ENCODE measurements around the gene VEPH1.

VEPH1 gene

GRCh38 chr3:157356541-157356940, 146.7 kb downstream of the VEPH1 start:
- Histone ChIP-seq H3K27ac (ENCODE audit: low read length) (no peak overlapping the region), H3K4me1 (ENCODE audit: insufficient read depth, low read length) (no peaks in the 10 kb centered on the region), H3K9ac (ENCODE audit: low read depth, low read length) (no peak overlapping the region), H3K4me3 (ENCODE audit: low read depth in 1 of 2, low read length in 2 of 2) (no peak overlapping the region), H3K9me3 (ENCODE audit: insufficient read depth, low read length, severe bottlenecking) (no peaks in the 10 kb centered on the region), H3K36me3 (ENCODE audit: insufficient read depth, low read length) (no peaks in the 10 kb centered on the region), H3K79me2 (ENCODE audit: insufficient read depth, low read length) (no peaks in the 10 kb centered on the region), H2AFZ (ENCODE audit: low read depth, low read length) (no peak overlapping the region), H3K27me3 (ENCODE audit: insufficient read depth, low read length, poor library complexity) (no peaks in the 10 kb centered on the region), H3K4me2 (ENCODE audit: insufficient read depth, low read length) (no peak overlapping the region), H4K20me1 (ENCODE audit: insufficient read depth, low read length) (no peaks in the 10 kb centered on the region)
- ATAC-seq (ENCODE audit: insufficient read depth, low read depth) = no peak
- no peak for DNase-seq
- TF ChIP-seq, protein P1, sequence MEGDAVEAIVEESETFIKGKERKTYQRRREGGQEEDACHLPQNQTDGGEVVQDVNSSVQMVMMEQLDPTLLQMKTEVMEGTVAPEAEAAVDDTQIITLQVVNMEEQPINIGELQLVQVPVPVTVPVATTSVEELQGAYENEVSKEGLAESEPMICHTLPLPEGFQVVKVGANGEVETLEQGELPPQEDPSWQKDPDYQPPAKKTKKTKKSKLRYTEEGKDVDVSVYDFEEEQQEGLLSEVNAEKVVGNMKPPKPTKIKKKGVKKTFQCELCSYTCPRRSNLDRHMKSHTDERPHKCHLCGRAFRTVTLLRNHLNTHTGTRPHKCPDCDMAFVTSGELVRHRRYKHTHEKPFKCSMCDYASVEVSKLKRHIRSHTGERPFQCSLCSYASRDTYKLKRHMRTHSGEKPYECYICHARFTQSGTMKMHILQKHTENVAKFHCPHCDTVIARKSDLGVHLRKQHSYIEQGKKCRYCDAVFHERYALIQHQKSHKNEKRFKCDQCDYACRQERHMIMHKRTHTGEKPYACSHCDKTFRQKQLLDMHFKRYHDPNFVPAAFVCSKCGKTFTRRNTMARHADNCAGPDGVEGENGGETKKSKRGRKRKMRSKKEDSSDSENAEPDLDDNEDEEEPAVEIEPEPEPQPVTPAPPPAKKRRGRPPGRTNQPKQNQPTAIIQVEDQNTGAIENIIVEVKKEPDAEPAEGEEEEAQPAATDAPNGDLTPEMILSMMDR (IDR thresholded peaks at IDR 0.05; ENCODE audit: borderline replicate concordance, extremely low read depth, low read length, poor library complexity, severe bottlenecking) = no peak
- TF ChIP-seq EZH2 (IDR thresholded peaks at IDR 0.05; ENCODE audit: borderline replicate concordance, low read depth, low read length, severe bottlenecking) = no peak

DNA sequence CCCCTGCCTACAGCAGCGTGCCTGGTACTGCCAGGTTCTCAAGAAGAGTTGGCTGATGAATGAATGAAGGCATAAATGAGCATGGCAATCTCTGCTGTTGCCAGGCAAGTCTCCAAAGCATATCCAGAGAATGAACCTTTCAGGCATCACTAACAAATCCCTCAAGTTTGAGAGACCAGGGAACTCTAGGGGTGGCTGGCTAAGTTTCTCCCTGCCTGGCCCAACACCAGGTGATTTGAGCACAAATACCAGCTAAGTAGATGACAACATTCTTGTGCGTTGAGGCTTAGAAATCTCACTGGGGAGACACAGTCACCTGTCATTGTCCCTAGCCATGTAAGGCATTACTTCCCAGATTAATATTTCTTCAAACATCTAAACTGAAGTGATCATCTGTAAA, 147.9 kb downstream of the VEPH1 start:
- Histone ChIP-seq H3K27me3 (ENCODE audit: insufficient read depth, low read length, poor library complexity) (no peaks in the 10 kb centered on the region), H3K4me3 (ENCODE audit: low read depth in 1 of 2, low read length in 2 of 2) (no peak overlapping the region), H3K9me3 (ENCODE audit: insufficient read depth, low read length, severe bottlenecking) (no peaks in the 10 kb centered on the region), H3K4me1 (ENCODE audit: insufficient read depth, low read length) (no peaks in the 10 kb centered on the region), H3K79me2 (ENCODE audit: insufficient read depth, low read length) (no peaks in the 10 kb centered on the region), H3K4me2 (ENCODE audit: insufficient read depth, low read length) (no peak overlapping the region), H2AFZ (ENCODE audit: low read depth, low read length) (no peak overlapping the region), H3K36me3 (ENCODE audit: insufficient read depth, low read length) (no peaks in the 10 kb centered on the region), H3K27ac (ENCODE audit: low read length) (no peak overlapping the region), H3K9ac (ENCODE audit: low read depth, low read length) (no peak overlapping the region), H4K20me1 (ENCODE audit: insufficient read depth, low read length) (no peaks in the 10 kb centered on the region)
- no peak for ATAC-seq (ENCODE audit: insufficient read depth, low read depth)
- TF ChIP-seq, protein P1 (IDR thresholded peaks at IDR 0.05; ENCODE audit: borderline replicate concordance, extremely low read depth, low read length, poor library complexity, severe bottlenecking) = no peak
- DNase-seq = no peak

- Histone ChIP-seq H3K27ac (ENCODE audit: low read length) (no peak overlapping the region), H3K4me2 (ENCODE audit: insufficient read depth, low read length) (no peak overlapping the region), H3K9me3 (ENCODE audit: insufficient read depth, low read length, severe bottlenecking) (no peaks in the 10 kb centered on the region), H3K36me3 (ENCODE audit: insufficient read depth, low read length) (no peaks in the 10 kb centered on the region), H3K4me1 (ENCODE audit: insufficient read depth, low read length) (no peaks in the 10 kb centered on the region), H4K20me1 (ENCODE audit: insufficient read depth, low read length) (no peaks in the 10 kb centered on the region), H3K4me3 (ENCODE audit: low read depth in 1 of 2, low read length in 2 of 2) (no peak overlapping the region), H2AFZ (ENCODE audit: low read depth, low read length) (no peak overlapping the region), H3K79me2 (ENCODE audit: insufficient read depth, low read length) (no peaks in the 10 kb centered on the region), H3K9ac (ENCODE audit: low read depth, low read length) (no peak overlapping the region), H3K27me3 (ENCODE audit: insufficient read depth, low read length, poor library complexity) (no peaks in the 10 kb centered on the region)
- DNase-seq = no peak
- no peak for ATAC-seq (ENCODE audit: insufficient read depth, low read depth)
- TF ChIP-seq, protein P1 (IDR thresholded peaks at IDR 0.05; ENCODE audit: borderline replicate concordance, extremely low read depth, low read length, poor library complexity, severe bottlenecking) = peak; percentile 29
- no peak for TF ChIP-seq EZH2 (IDR thresholded peaks at IDR 0.05; ENCODE audit: borderline replicate concordance, low read depth, low read length, severe bottlenecking)
Observed at GRCh38 chr3:157354722-157355121, 148.5 kb downstream of the VEPH1 start.

DNA sequence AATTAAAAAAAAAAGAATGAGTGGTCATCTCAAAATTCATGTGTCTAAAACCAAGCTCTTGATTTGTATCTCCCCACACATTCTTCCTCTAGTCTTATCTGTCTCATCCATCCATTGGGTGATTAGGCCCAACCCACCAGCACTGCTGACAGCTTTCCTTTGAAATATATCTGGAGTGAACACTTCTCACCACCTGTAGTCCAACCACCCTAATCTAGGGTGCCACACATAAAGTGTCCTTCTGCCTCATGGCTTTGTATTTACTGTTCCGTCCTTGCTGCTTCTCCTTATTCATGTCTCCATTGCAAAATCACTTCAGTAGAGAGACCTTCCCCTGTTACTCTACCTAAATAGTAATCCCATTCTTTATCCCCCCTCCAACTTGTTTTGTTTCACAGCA, 149.0 kb downstream of the VEPH1 start:
- no peak overlapping the region for H3K4me3 ChIP-seq (ENCODE audit: low read depth in 1 of 2, low read length in 2 of 2)
- H4K20me1 ChIP-seq (ENCODE audit: insufficient read depth, low read length) = no peaks in the 10 kb centered on the region
- DNase-seq (no peak), ATAC-seq (ENCODE audit: insufficient read depth, low read depth) (no peak)
- no peak overlapping the region for H3K4me2 ChIP-seq (ENCODE audit: insufficient read depth, low read length)
- H3K4me1 ChIP-seq (ENCODE audit: insufficient read depth, low read length) = no peaks in the 10 kb centered on the region
- H2AFZ ChIP-seq (ENCODE audit: low read depth, low read length) = no peak overlapping the region
- TF ChIP-seq EZH2 (IDR thresholded peaks at IDR 0.05; ENCODE audit: borderline replicate concordance, low read depth, low read length, severe bottlenecking) = no peak
- H3K9ac ChIP-seq (ENCODE audit: low read depth, low read length) = no peak overlapping the region
- H3K27ac ChIP-seq (ENCODE audit: low read length) = no peak overlapping the region
- H3K79me2 ChIP-seq (ENCODE audit: insufficient read depth, low read length) = no peaks in the 10 kb centered on the region
- no peaks in the 10 kb centered on the region for H3K9me3 ChIP-seq (ENCODE audit: insufficient read depth, low read length, severe bottlenecking)
- H3K27me3 ChIP-seq (ENCODE audit: insufficient read depth, low read length, poor library complexity) = no peaks in the 10 kb centered on the region
- H3K36me3 ChIP-seq (ENCODE audit: insufficient read depth, low read length) = no peaks in the 10 kb centered on the region

Data from DND-41 (cell line).